Measurements from ENCODE around the gene ADAM10.
A peak's percentile ranks its signal among the peaks of the same experiment; 100 is the strongest.

ADAM10 gene

DNA sequence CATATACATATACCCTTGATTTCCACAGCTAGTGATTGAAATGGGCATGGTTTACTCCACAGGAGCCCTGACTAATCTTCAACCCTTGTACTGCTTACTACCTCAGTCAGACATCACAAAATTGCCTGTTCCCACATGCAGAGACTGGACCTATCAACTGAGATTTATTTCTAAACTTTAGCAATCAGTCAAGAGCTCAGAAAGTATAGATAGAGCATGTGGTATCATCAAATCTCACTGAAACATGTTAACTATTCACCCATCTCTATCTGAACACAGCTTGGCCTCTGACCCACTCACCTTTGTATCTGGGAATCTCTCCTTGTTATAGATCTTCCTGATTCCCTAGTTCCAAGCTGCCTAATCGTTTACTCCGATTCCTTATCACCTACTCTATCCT is 14.6 kb downstream of the ADAM10 start:
- no peaks in the 10 kb centered on the region for H3K27me3 ChIP-seq (ENCODE audit: insufficient read depth, low read length)
- H3K4me2 ChIP-seq (ENCODE audit: low read length): no peak overlapping the region
- no peaks in the 10 kb centered on the region for H3K9me3 ChIP-seq (ENCODE audit: low read length)
- H3K36me3 ChIP-seq (ENCODE audit: insufficient read depth, low read length): peaks cover 8% of the 10 kb centered on the region; the same call in 1 of the 2 replicates
- no peak overlapping the region for H3K9ac ChIP-seq (ENCODE audit: low read length)
- H3K27ac ChIP-seq (ENCODE audit: low read depth, low read length, poor library complexity, severe bottlenecking): no peak overlapping the region
- 0 out of 2 replicates have a peak, but pooled peaks cover 5% of the 10 kb centered on the region for H3F3A ChIP-seq (ENCODE audit: insufficient read depth, low read length)
- H2AFZ ChIP-seq (ENCODE audit: low read length): no peak overlapping the region
- H3K9me2 ChIP-seq (ENCODE audit: low read depth, low read length): no peaks in the 10 kb centered on the region
- peaks cover 99% of the 10 kb centered on the region for H3K79me2 ChIP-seq (ENCODE audit: insufficient read depth, low read length)
- H4K20me1 ChIP-seq (ENCODE audit: insufficient read depth, low read length): 0 out of 2 replicates have a peak, but pooled peaks cover 3% of the 10 kb centered on the region
- no peak overlapping the region for H3K4me3 ChIP-seq (ENCODE audit: low read depth, low read length, poor library complexity, severe bottlenecking)
- TF ChIP-seq, protein P1, sequence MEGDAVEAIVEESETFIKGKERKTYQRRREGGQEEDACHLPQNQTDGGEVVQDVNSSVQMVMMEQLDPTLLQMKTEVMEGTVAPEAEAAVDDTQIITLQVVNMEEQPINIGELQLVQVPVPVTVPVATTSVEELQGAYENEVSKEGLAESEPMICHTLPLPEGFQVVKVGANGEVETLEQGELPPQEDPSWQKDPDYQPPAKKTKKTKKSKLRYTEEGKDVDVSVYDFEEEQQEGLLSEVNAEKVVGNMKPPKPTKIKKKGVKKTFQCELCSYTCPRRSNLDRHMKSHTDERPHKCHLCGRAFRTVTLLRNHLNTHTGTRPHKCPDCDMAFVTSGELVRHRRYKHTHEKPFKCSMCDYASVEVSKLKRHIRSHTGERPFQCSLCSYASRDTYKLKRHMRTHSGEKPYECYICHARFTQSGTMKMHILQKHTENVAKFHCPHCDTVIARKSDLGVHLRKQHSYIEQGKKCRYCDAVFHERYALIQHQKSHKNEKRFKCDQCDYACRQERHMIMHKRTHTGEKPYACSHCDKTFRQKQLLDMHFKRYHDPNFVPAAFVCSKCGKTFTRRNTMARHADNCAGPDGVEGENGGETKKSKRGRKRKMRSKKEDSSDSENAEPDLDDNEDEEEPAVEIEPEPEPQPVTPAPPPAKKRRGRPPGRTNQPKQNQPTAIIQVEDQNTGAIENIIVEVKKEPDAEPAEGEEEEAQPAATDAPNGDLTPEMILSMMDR (IDR thresholded peaks at IDR 0.05; ENCODE audit: low read length): no peak
- TF ChIP-seq EZH2 (IDR thresholded peaks at IDR 0.05; ENCODE audit: borderline replicate concordance, low read length): no peak
- H3K4me1 ChIP-seq (ENCODE audit: insufficient read depth, low read length, severe bottlenecking): peaks cover 43% of the 10 kb centered on the region

DNA sequence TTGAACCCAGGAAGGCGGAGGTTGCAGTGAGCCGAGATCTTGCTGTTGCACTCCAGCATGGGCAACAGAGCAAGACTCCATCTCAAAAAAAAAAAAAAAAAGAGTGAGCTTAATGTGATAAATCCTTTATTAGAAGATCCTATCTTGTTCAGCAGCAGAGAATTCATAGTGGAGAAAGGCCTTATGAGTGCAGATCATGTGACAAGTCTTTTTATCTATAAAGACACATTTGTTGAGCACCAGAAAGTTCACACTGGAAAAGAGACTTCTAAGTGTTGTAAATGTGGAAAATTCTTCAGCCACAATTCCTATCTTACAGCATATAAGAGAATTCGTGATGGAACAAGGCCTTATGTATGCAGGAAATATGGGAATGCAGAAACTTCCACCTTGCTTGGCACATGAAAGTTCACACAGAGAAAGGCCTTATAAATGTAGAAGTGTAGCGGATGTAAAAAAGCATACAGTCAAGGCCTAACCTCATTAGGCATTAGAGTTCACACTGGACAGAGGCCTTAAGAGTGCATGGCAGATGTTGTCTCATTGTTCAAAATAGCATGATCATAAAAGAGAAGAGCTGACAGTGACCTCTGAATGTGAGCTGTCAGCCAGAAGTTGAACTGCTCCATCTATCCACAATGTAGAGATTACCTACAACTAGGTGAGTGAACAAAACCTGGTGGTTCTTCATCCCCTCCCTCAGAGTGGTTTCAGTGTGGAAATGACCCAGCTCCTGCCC is 16.7 kb downstream of the ADAM10 start:
- no peak overlapping the region for H3K27ac ChIP-seq (ENCODE audit: low read depth, low read length, poor library complexity, severe bottlenecking)
- H4K20me1 ChIP-seq (ENCODE audit: insufficient read depth, low read length): 0 out of 2 replicates have a peak, but pooled peaks cover 3% of the 10 kb centered on the region
- H3K4me2 ChIP-seq (ENCODE audit: low read length): no peak overlapping the region
- no peaks in the 10 kb centered on the region for H3K9me3 ChIP-seq (ENCODE audit: low read length)
- TF ChIP-seq, protein P1 (IDR thresholded peaks at IDR 0.05; ENCODE audit: low read length): no peak
- no peak for TF ChIP-seq EZH2 (IDR thresholded peaks at IDR 0.05; ENCODE audit: borderline replicate concordance, low read length)
- H3K79me2 ChIP-seq (ENCODE audit: insufficient read depth, low read length): peaks cover 100% of the 10 kb centered on the region
- H3K4me3 ChIP-seq (ENCODE audit: low read depth, low read length, poor library complexity, severe bottlenecking): no peak overlapping the region
- H2AFZ ChIP-seq (ENCODE audit: low read length): no peak overlapping the region
- H3K27me3 ChIP-seq (ENCODE audit: insufficient read depth, low read length): no peaks in the 10 kb centered on the region
- H3K9ac ChIP-seq (ENCODE audit: low read length): no peak overlapping the region
- peaks cover 37% of the 10 kb centered on the region for H3K4me1 ChIP-seq (ENCODE audit: insufficient read depth, low read length, severe bottlenecking)
- peaks cover 18% of the 10 kb centered on the region for H3K36me3 ChIP-seq (ENCODE audit: insufficient read depth, low read length)
- 0 out of 2 replicates have a peak, but pooled peaks cover 5% of the 10 kb centered on the region for H3F3A ChIP-seq (ENCODE audit: insufficient read depth, low read length)
- H3K9me2 ChIP-seq (ENCODE audit: low read depth, low read length): no peaks in the 10 kb centered on the region

DNA sequence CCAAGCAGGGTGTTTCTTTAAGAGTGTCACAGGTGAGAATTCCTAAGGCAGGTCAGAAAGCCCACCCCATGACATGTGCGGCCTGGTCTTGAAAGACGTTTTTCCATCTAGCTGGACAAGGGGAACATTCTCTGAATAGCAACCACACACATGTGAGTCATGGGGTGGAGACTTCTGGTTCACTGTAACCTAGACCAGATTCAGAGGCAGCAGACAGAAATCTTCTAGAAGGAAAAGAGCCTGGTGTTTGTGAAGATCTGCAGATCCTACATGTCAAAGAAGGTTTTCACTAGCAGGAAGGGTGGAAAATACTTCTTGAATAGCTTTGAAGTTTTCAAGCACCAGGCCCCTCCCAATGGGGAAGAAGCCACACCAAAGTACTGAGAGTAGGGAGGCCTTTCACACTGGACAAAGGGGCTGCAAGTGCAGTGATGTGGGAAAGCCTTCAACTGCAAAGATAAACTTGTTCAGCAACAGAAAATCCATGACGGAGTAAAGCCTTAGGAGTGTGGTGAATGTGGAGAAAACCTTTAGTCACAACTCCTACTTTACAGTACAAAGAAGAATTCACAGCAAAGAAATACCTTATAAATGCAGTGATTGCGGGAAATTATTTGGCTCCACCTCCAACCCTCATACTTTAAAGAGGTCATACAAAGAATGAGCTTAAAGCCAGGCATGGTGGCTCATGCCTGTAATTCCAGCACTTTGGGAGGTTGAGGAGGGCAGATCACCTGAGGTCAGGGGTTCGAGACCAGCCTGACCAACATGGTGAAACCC is 17.6 kb downstream of the ADAM10 start:
- no peak for TF ChIP-seq EZH2 (IDR thresholded peaks at IDR 0.05; ENCODE audit: borderline replicate concordance, low read length)
- TF ChIP-seq, protein P1 (IDR thresholded peaks at IDR 0.05; ENCODE audit: low read length): no peak
- no peak overlapping the region for H2AFZ ChIP-seq (ENCODE audit: low read length)
- H3K4me2 ChIP-seq (ENCODE audit: low read length): no peak overlapping the region
- H4K20me1 ChIP-seq (ENCODE audit: insufficient read depth, low read length): no peaks in the 10 kb centered on the region
- peaks cover 98% of the 10 kb centered on the region for H3K79me2 ChIP-seq (ENCODE audit: insufficient read depth, low read length)
- H3K4me3 ChIP-seq (ENCODE audit: low read depth, low read length, poor library complexity, severe bottlenecking): no peak overlapping the region
- H3K9me2 ChIP-seq (ENCODE audit: low read depth, low read length): no peaks in the 10 kb centered on the region
- no peaks in the 10 kb centered on the region for H3K27me3 ChIP-seq (ENCODE audit: insufficient read depth, low read length)
- H3K36me3 ChIP-seq (ENCODE audit: insufficient read depth, low read length): peaks cover 18% of the 10 kb centered on the region
- H3K9me3 ChIP-seq (ENCODE audit: low read length): no peaks in the 10 kb centered on the region
- H3F3A ChIP-seq (ENCODE audit: insufficient read depth, low read length): 0 out of 2 replicates have a peak, but pooled peaks cover 5% of the 10 kb centered on the region
- H3K9ac ChIP-seq (ENCODE audit: low read length): no peak overlapping the region
- H3K27ac ChIP-seq (ENCODE audit: low read depth, low read length, poor library complexity, severe bottlenecking): peak overlapping the region; percentile 70
- H3K4me1 ChIP-seq (ENCODE audit: insufficient read depth, low read length, severe bottlenecking): peaks cover 39% of the 10 kb centered on the region

All from OCI-LY1 (cell line).